HG02973 (cell line): ENCODE measurements around the gene BCAR3.

Experiments used
- ATAC-seq: cut with Tn5 transposase; IDR thresholded peaks from one replicate; pipeline ENCODE4 v1.9.1; 2021; ENCODE audit warnings: moderate library complexity; ENCODE audit not compliant: unreplicated experiment

BCAR3 gene

GRCh38 chr1:93681101-93681988 is at the start of gene BCAR3:
Gene BCAR3, minus strand, starts transcription at chr1:93681837. Its CDS starts 6,907 bp downstream, at chr1:93674930.
- ATAC-seq: peak; percentile 54

GRCh38 chr1:93730621-93731020 is 49.0 kb upstream of the BCAR3 start:
- ATAC-seq: no peak

- no peak for ATAC-seq
These were observed 48.3 kb upstream of the BCAR3 start for GRCh38 chr1:93729906-93730305.

- ATAC-seq: no peak
These were observed 47.9 kb upstream of the BCAR3 start for GRCh38 chr1:93729502-93729901.

- no peak for ATAC-seq
These were observed 47.0 kb upstream of the BCAR3 start for GRCh38 chr1:93728480-93729131.

- no peak for ATAC-seq
These were observed 42.2 kb upstream of the BCAR3 start for GRCh38 chr1:93723733-93724270.

GRCh38 chr1:93723110-93723509 is 41.5 kb upstream of the BCAR3 start:
- no peak for ATAC-seq

GRCh38 chr1:93722081-93723031 is 40.7 kb upstream of the BCAR3 start:
- ATAC-seq: no peak

- ATAC-seq: no peak
These were observed 39.5 kb upstream of the BCAR3 start for GRCh38 chr1:93720956-93721626.

- no peak for ATAC-seq
These were observed 36.0 kb upstream of the BCAR3 start for GRCh38 chr1:93717640-93718039.

- no peak for ATAC-seq
These were observed 35.3 kb upstream of the BCAR3 start for GRCh38 chr1:93716941-93717368.

- no peak for ATAC-seq
These were observed 34.5 kb upstream of the BCAR3 start for GRCh38 chr1:93716163-93716562.

GRCh38 chr1:93715529-93716126 is 34.0 kb upstream of the BCAR3 start:
- no peak for ATAC-seq

GRCh38 chr1:93714356-93714755 is 32.7 kb upstream of the BCAR3 start:
- ATAC-seq: no peak

GRCh38 chr1:93713341-93713740 is 31.7 kb upstream of the BCAR3 start:
- no peak for ATAC-seq

GRCh38 chr1:93712741-93713140 is 31.1 kb upstream of the BCAR3 start:
- no peak for ATAC-seq

GRCh38 chr1:93710499-93711453 is 29.1 kb upstream of the BCAR3 start:
- no peak for ATAC-seq

- ATAC-seq: no peak
These were observed 27.3 kb upstream of the BCAR3 start for GRCh38 chr1:93708734-93709481.
